Trophoblast cell (in vitro differentiated cells and primary cell): ENCODE data around the gene GADD45GIP1.
"Not testable (repeated sequence)": the region's sequence is repeated elsewhere in the genome, so short reads cannot be mapped to it uniquely, and the experiment has no call there.

Experiments used
- DNase-seq, 2 donors: peaks; one replicate each; pipeline ENCODE4 v3.0.0-alpha.2; 2016
- H2AFZ ChIP-seq: 2 replicates; pipeline ENCODE4 v1.6.1; 2013; ENCODE audit warnings: low read length, moderate library complexity, mild to moderate bottlenecking; ENCODE audit not compliant: insufficient read depth, poor library complexity
- H2AK5ac ChIP-seq: 2 replicates; pipeline ENCODE4 v1.6.1; 2013; ENCODE audit warnings: mild to moderate bottlenecking, low read length
- H2BK120ac ChIP-seq: 2 replicates; pipeline ENCODE4 v1.6.1; 2013; ENCODE audit warnings: low read length, mild to moderate bottlenecking, moderate library complexity; ENCODE audit not compliant: insufficient read depth, poor library complexity
- H2BK12ac ChIP-seq: 2 replicates; pipeline ENCODE4 v1.6.1; 2013; ENCODE audit warnings: mild to moderate bottlenecking, low read length, moderate library complexity
- H2BK5ac ChIP-seq: 2 replicates; pipeline ENCODE4 v1.6.1; 2013; ENCODE audit warnings: low read length, low read depth, moderate library complexity, mild to moderate bottlenecking; ENCODE audit not compliant: poor library complexity
- H3K14ac ChIP-seq: 2 replicates; pipeline ENCODE4 v1.6.1; 2013; ENCODE audit warnings: mild to moderate bottlenecking, low read length
- H3K18ac ChIP-seq: 2 replicates; pipeline ENCODE4 v1.6.1; 2013; ENCODE audit warnings: mild to moderate bottlenecking, low read length
- H3K23ac ChIP-seq: 2 replicates; pipeline ENCODE4 v1.6.1; 2013; ENCODE audit warnings: low read length
- H3K27ac ChIP-seq: 2 replicates; pipeline ENCODE4 v1.5.1; 2013; ENCODE audit warnings: low read depth, mild to moderate bottlenecking, inconsistent platforms, low read length, moderate library complexity
- H3K27me3 ChIP-seq: 2 replicates; pipeline ENCODE4 v1.6.1; 2013; ENCODE audit warnings: inconsistent platforms, mild to moderate bottlenecking, low read length, moderate library complexity; ENCODE audit not compliant: insufficient read depth
- H3K36me3 ChIP-seq, 2 experiments: 1 replicate in 1 of 2; 2 replicates in 1 of 2; pipeline ENCODE4 v1.6.1; 2013; ENCODE audit warnings: low read length in 2 of 2, mild to moderate bottlenecking in 2 of 2, moderate library complexity in 1 of 2; ENCODE audit not compliant: insufficient read depth in 2 of 2, control insufficient read depth in 1 of 2
- H3K4ac ChIP-seq: 2 replicates; pipeline ENCODE4 v1.6.1; 2013; ENCODE audit warnings: low read depth, mild to moderate bottlenecking, low read length, moderate library complexity
- H3K4me1 ChIP-seq, 2 experiments: 1 replicate in 1 of 2; 2 replicates in 1 of 2; pipeline ENCODE4 v1.6.1; 2013; ENCODE audit warnings: low read length in 2 of 2, mild to moderate bottlenecking in 2 of 2, moderate library complexity in 1 of 2; ENCODE audit not compliant: insufficient read depth in 2 of 2, control insufficient read depth in 1 of 2
- H3K4me2 ChIP-seq: 2 replicates; pipeline ENCODE4 v1.6.1; 2013; ENCODE audit warnings: inconsistent platforms, mild to moderate bottlenecking, low read length, moderate library complexity
- H3K4me3 ChIP-seq: 2 replicates; pipeline ENCODE4 v1.5.1; 2013; ENCODE audit warnings: mild to moderate bottlenecking, low read depth, low read length, inconsistent platforms
- H3K79me1 ChIP-seq: one replicate; pipeline ENCODE4 v1.6.1; 2013; ENCODE audit warnings: low read length
- H3K79me2 ChIP-seq: 2 replicates; pipeline ENCODE4 v1.6.1; 2013; ENCODE audit warnings: low read length, mild to moderate bottlenecking; ENCODE audit not compliant: control insufficient read depth, insufficient read depth, poor library complexity
- H3K9ac ChIP-seq: 2 replicates; pipeline ENCODE4 v1.6.1; 2013; ENCODE audit warnings: mild to moderate bottlenecking, low read length
- H3K9me3 ChIP-seq: 2 replicates; pipeline ENCODE4 v1.6.1; 2013; ENCODE audit warnings: low read depth, mild to moderate bottlenecking, control low read depth, inconsistent platforms, low read length; ENCODE audit not compliant: insufficient read depth
- H4K12ac ChIP-seq: 2 replicates; pipeline ENCODE4 v1.6.1; 2013; ENCODE audit warnings: low read depth, mild to moderate bottlenecking, low read length, moderate library complexity
- H4K8ac ChIP-seq: 2 replicates; pipeline ENCODE4 v1.6.1; 2013; ENCODE audit warnings: low read depth, mild to moderate bottlenecking, low read length, moderate library complexity
- H4K91ac ChIP-seq: one replicate; pipeline ENCODE4 v1.6.1; 2013; ENCODE audit warnings: low read depth, mild to moderate bottlenecking, low read length, moderate library complexity
- WGBS: extraction: QIAGEN DNeasy Blood & Tissue Kit; methylation state at CpG from one replicate; pipeline ENCODE4 v1.1.7; 2013; ENCODE audit warnings: missing lambda C conversion rate; ENCODE audit not compliant: insufficient read length, insufficient coverage; ENCODE audit errors: extremely low coverage; 5-methylcytosine and 5-hydroxymethylcytosine counted together

GADD45GIP1 gene

GRCh38 chr19:12965812-12966135 lies 8.8 kb upstream of the GADD45GIP1 start:
- Histone ChIP-seq H4K12ac (no peak overlapping the region), H3K79me1 (peaks cover 6% of the 10 kb centered on the region), H4K91ac (peak overlapping the region; percentile 71), H3K14ac (no peak overlapping the region), H3K27ac (no peak overlapping the region), H2BK120ac (no peak overlapping the region), H4K8ac (peak overlapping the region; percentile 77), H3K4ac (no peak overlapping the region), H3K18ac (peak overlapping the region; percentile 68), H3K4me1 (peaks cover 3 to 4% of the 10 kb centered on the region in 2 experiments), H2BK12ac (no peak overlapping the region), H3K27me3 (no peaks in the 10 kb centered on the region), H3K79me2 (no peaks in the 10 kb centered on the region), H3K4me3 (no peak overlapping the region), H3K9me3 (no peaks in the 10 kb centered on the region), H3K36me3 (no peaks in the 10 kb centered on the region), H3K4me2 (peak overlapping the region; percentile 56), H2AK5ac (no peak overlapping the region), H3K23ac (no peak overlapping the region), H3K9ac (no peak overlapping the region), H2AFZ (peak overlapping the region; percentile 99), H2BK5ac (no peak overlapping the region)
- DNase-seq = no peak
- no CpG with 5 or more reads among the region's 8 CpGs for WGBS

DNA sequence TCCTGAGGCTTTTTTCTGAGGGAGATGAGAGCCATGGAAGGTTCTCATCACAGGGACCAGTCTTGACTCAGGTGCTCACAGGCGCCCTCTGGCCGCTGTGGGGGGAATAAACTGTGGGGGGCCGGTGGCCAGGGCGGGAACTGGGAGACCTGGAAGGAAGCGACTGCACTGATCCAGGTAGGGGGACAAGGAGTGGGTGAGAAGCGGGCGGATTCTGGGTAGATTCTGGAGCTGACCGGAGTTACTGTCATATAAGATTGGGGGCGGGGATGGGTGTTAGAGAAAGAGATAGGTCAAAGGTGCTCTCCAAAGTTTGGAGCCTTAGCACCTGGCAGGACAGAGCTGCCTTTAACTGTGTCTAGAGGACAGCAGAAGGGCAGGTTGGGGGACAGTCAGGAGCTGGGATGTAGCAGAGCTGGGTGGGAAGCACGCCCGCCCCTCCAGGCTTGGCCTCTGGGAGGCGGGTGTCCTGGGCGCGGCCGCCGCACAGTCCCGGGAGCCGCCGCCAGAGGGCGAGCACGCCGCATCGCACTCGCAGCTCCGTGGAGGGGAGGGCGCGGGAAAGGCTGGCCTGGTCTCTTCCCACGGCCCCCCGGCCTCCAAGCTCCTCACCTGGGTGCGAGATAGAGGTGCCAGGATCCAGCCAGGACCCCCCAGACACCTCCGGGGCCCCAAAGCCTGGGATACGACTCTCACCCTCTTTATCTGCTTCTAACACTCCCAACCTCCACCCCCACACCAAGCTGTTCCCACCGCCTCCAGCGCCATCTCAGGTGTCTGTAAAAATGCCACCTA lies 8.2 kb upstream of the GADD45GIP1 start:
- Histone ChIP-seq H2BK12ac (peak overlapping the region; percentile 92), H3K36me3 (no peaks in the 10 kb centered on the region), H4K12ac (peak overlapping the region; percentile 93), H3K4ac (no peak overlapping the region), H3K9me3 (no peaks in the 10 kb centered on the region), H4K91ac (peak overlapping the region; percentile 71), H3K9ac (no peak overlapping the region), H3K23ac (no peak overlapping the region), H2AK5ac (no peak overlapping the region), H3K14ac (peak overlapping the region; percentile 60), H3K27me3 (no peaks in the 10 kb centered on the region), H3K4me2 (peak overlapping the region; percentile 56), H2BK120ac (no peak overlapping the region), H3K27ac (no peak overlapping the region), H2BK5ac (peak overlapping the region; percentile 44), H2AFZ (peak overlapping the region; percentile 99), H3K18ac (peak overlapping the region; percentile 68), H3K79me1 (peaks cover 6% of the 10 kb centered on the region), H3K4me1 (peaks cover 3 to 4% of the 10 kb centered on the region in 2 experiments), H4K8ac (peak overlapping the region; percentile 77), H3K4me3 (peak overlapping the region; percentile 13), H3K79me2 (no peaks in the 10 kb centered on the region)
- no CpG with 5 or more reads among the region's 34 CpGs for WGBS
- DNase-seq = peak; percentile 77 to 90

- no CpG with 5 or more reads among the region's 6 CpGs for WGBS
Observed at GRCh38 chr19:12959481-12959880, 2.5 kb upstream of the GADD45GIP1 start.

GRCh38 chr19:12957389-12957952 lies 448 bp upstream of the GADD45GIP1 start:
- H3K9me3 ChIP-seq, H3K9ac ChIP-seq, H3K27me3 ChIP-seq, H3K27ac ChIP-seq, H2AK5ac ChIP-seq, H2BK120ac ChIP-seq, H3K79me2 ChIP-seq, H3K4me1 ChIP-seq, H2BK12ac ChIP-seq, H3K23ac ChIP-seq, H3K18ac ChIP-seq, H3K4me3 ChIP-seq, H3K4ac ChIP-seq, H2BK5ac ChIP-seq, H3K14ac ChIP-seq, H3K79me1 ChIP-seq, DNase-seq: not testable (repeated sequence)
- WGBS = no CpG with 5 or more reads among the region's 31 CpGs
- Histone ChIP-seq H3K4me2 (peak overlapping the region; percentile 90), H4K8ac (peak overlapping the region; percentile 77), H2AFZ (peak overlapping the region; percentile 44), H3K36me3 (peaks cover 20 to 23% of the 10 kb centered on the region in 2 experiments), H4K91ac (peak overlapping the region; percentile 93), H4K12ac (peak overlapping the region; percentile 78)

More at GRCh38 chr19:12959481-12959880, 2.5 kb upstream of the GADD45GIP1 start:
- Histone ChIP-seq H3K9ac (no peak overlapping the region), H3K14ac (no peak overlapping the region), H3K4me1 (peaks cover 4 to 7% of the 10 kb centered on the region in 2 experiments), H4K8ac (no peak overlapping the region), H3K9me3 (peaks cover 2% of the 10 kb centered on the region), H3K18ac (no peak overlapping the region), H2BK12ac (no peak overlapping the region), H3K4ac (no peak overlapping the region), H3K79me1 (peaks cover 6% of the 10 kb centered on the region), H3K4me2 (no peak overlapping the region), H4K12ac (no peak overlapping the region), H4K91ac (no peak overlapping the region), H3K27me3 (no peaks in the 10 kb centered on the region), H2BK120ac (no peak overlapping the region), H3K27ac (no peak overlapping the region), H2AFZ (no peak overlapping the region), H3K23ac (no peak overlapping the region), H2AK5ac (no peak overlapping the region), H3K36me3 (peaks cover under 1 to 4% of the 10 kb centered on the region in 2 experiments), H2BK5ac (no peak overlapping the region), H3K4me3 (no peak overlapping the region), H3K79me2 (peaks cover 5% of the 10 kb centered on the region)
- no peak for DNase-seq
